Fibroblast of skin of back (primary cell): Measurements from ENCODE around the gene ESPNL. TPM values are rescaled to one million over a fixed set of nuclear protein-coding genes. Genes with fewer than 3 reads are reported as not detected.
"Not testable (repeated sequence)": the region's sequence is repeated elsewhere in the genome, so short reads cannot be mapped to it uniquely, and the experiment has no call there.

Experiments
- DNase-seq: peaks from one replicate; pipeline ENCODE4 v3.0.0-alpha.2; 2013
- polyA plus RNA-seq, 2 experiments: library from polyadenylated mRNA; unstranded; fragments of 120-200 nt; gene quantifications; one replicate each; pipeline ENCODE4 v1.2.1, GENCODE V29; 2013; ENCODE audit not compliant: insufficient read length in 2 of 2

ESPNL gene
- 0.69 TPM for polyA plus RNA-seq (2013, experiment 1 of 2; ENCODE audit: insufficient read length)
- 0.77 TPM for polyA plus RNA-seq (2013, experiment 2 of 2; ENCODE audit: insufficient read length)

- DNase-seq: no peak
Observed at GRCh38 chr2:238100049-238100820, at the start of gene ESPNL. Gene ESPNL, plus strand, starts transcription at chr2:238100340. Its CDS starts 80 bp downstream, at chr2:238100420.

- DNase-seq: peak; percentile 23
Observed at GRCh38 chr2:238053191-238053776, 46.9 kb upstream of the ESPNL start.

- DNase-seq: no peak
Observed at GRCh38 chr2:238055841-238056240, 44.3 kb upstream of the ESPNL start.

- DNase-seq: not testable (repeated sequence)
Observed at GRCh38 chr2:238057696-238058575, 42.2 kb upstream of the ESPNL start.

GRCh38 chr2:238059505-238059904, 40.6 kb upstream of the ESPNL start:
- no peak for DNase-seq

- peak; percentile 26 for DNase-seq
Observed at GRCh38 chr2:238060096-238060541, 40.0 kb upstream of the ESPNL start.

- peak; percentile 98 for DNase-seq
Observed at GRCh38 chr2:238060542-238061314, 39.4 kb upstream of the ESPNL start, which contains the start of gene SCLY. Gene SCLY, plus strand, starts transcription at chr2:238061001. Its CDS starts 54 bp downstream, at chr2:238061055.

- peak; percentile 37 for DNase-seq
Observed at GRCh38 chr2:238061315-238062202, 38.6 kb upstream of the ESPNL start.

- no peak for DNase-seq
Observed at GRCh38 chr2:238063414-238064189, 36.5 kb upstream of the ESPNL start.

GRCh38 chr2:238064376-238064775, 35.8 kb upstream of the ESPNL start:
- no peak for DNase-seq

GRCh38 chr2:238065071-238065846, 34.9 kb upstream of the ESPNL start:
- DNase-seq: no peak

- DNase-seq: no peak
Observed at GRCh38 chr2:238066218-238066617, 33.9 kb upstream of the ESPNL start.

GRCh38 chr2:238066718-238067117, 33.4 kb upstream of the ESPNL start:
- DNase-seq: not testable (repeated sequence)

GRCh38 chr2:238067939-238068338, 32.2 kb upstream of the ESPNL start:
- DNase-seq: no peak

GRCh38 chr2:238069021-238069709, 31.0 kb upstream of the ESPNL start:
- no peak for DNase-seq

GRCh38 chr2:238069877-238070276, 30.3 kb upstream of the ESPNL start:
- DNase-seq: no peak

GRCh38 chr2:238075397-238075796, 24.7 kb upstream of the ESPNL start:
- DNase-seq: no peak

- no peak for DNase-seq
Observed at GRCh38 chr2:238077292-238077691, 22.8 kb upstream of the ESPNL start.
